Measurements from ENCODE around the gene IFIT1B.

IFIT1B gene

DNA sequence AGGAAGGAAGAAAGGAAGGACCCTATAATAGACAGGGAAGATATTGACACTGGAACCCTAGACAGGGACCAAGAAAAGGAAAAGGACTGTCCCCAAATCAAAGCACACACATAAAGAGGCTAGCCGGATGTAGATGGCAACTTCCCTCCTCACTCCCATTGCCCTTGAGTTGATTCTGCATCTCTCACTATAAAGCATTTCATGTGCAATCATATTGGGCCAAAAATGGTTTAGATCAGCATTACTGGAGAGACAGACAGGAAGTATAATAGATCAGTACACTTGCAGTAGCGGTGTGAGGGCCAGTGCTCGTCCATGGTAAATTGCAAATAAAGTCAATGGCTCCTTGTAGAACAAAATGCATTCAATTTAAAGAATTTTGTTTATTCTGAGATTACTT is 41.6 kb upstream of the IFIT1B start:
- peaks cover 0 to 19% (median 4%) of the 10 kb centered on the region in 11 experiments; a peak in 10 of 22 replicates for H3K9me3 ChIP-seq (replicated peaks in 1 of 11)
- H3K27me3 ChIP-seq = no peaks in the 10 kb centered on the region
- no peak overlapping the region for H3K27ac ChIP-seq
- H3K9ac ChIP-seq = no peak overlapping the region
- TF ChIP-seq Cebpa-rat (IDR thresholded peaks at IDR 0.05) = no peak
- peaks cover 30 to 50% (median 40%) of the 10 kb centered on the region in 11 experiments for H3K36me3 ChIP-seq
- H3K4me1 ChIP-seq = peaks cover 33 to 65% (median 41%) of the 10 kb centered on the region in 10 experiments
- peak overlapping the region in 3 of 11 experiments; percentile 43 to 98 (median 47); a peak in 4 of 22 replicates for H3K4me2 ChIP-seq
- peaks cover 0 to 4% (median 0%) of the 10 kb centered on the region in 11 experiments; a peak in 2 of 22 replicates for H4K20me1 ChIP-seq
- no peak overlapping the region for H3K4me3 ChIP-seq

DNA sequence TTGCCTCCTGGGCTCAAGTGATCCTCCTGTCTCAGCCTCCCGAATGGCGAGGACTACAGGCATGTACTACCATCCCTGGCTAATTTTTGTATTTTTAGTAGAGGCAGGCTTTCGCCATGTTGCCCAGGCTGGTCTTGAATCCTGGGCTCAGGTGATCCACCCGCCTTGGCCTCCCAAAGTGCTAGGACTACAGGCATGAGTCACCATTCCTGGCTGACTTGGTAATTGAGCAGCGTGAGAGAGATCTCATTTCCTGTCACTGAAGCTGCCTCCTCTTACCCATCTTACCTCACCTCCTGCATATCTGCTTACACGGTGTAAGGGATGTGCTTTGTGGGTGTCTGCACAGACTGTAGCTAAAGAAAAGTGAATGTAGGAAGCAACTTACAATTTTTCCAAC is 40.4 kb upstream of the IFIT1B start:
- Histone ChIP-seq H3K27ac (no peak overlapping the region), H4K20me1 (peaks cover 0 to 4% (median 0%) of the 10 kb centered on the region in 11 experiments; a peak in 2 of 22 replicates), H3K4me1 (peaks cover 22 to 54% (median 29%) of the 10 kb centered on the region in 10 experiments), H3K9ac (no peak overlapping the region), H3K9me3 (replicated peaks in 1 of 11) (peaks cover 0 to 19% (median 4%) of the 10 kb centered on the region in 11 experiments; a peak in 10 of 22 replicates), H3K27me3 (no peaks in the 10 kb centered on the region), H3K4me3 (no peak overlapping the region), H3K36me3 (peaks cover 30 to 51% (median 45%) of the 10 kb centered on the region in 11 experiments), H3K4me2 (peak overlapping the region in 4 of 11 experiments; percentile 12 to 98 (median 35); a peak in 6 of 22 replicates)
- TF ChIP-seq Cebpa-rat (IDR thresholded peaks at IDR 0.05) = no peak

DNA sequence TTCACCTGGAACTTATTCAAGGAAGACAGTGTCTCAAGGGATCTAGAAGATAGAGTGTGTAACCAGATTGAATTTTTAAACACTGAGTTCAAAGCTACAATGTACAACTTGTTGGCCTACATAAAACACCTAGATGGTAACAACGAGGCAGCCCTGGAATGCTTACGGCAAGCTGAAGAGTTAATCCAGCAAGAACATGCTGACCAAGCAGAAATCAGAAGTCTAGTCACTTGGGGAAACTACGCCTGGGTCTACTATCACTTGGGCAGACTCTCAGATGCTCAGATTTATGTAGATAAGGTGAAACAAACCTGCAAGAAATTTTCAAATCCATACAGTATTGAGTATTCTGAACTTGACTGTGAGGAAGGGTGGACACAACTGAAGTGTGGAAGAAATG is 39.1 kb upstream of the IFIT1B start:
- no peak overlapping the region for H3K27ac ChIP-seq

DNA sequence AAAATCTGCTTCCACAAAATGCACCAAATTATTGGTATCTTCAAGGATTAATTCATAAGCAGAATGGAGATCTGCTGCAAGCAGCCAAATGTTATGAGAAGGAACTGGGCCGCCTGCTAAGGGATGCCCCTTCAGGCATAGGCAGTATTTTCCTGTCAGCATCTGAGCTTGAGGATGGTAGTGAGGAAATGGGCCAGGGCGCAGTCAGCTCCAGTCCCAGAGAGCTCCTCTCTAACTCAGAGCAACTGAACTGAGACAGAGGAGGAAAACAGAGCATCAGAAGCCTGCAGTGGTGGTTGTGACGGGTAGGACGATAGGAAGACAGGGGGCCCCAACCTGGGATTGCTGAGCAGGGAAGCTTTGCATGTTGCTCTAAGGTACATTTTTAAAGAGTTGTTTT is 38.0 kb upstream of the IFIT1B start:
- H4K20me1 ChIP-seq = no peaks in the 10 kb centered on the region; a peak in 1 of 22 replicates
- no peak for TF ChIP-seq Cebpa-rat (IDR thresholded peaks at IDR 0.05)
- no peak overlapping the region for H3K4me3 ChIP-seq
- peaks cover 30 to 51% (median 45%) of the 10 kb centered on the region in 11 experiments for H3K36me3 ChIP-seq
- no peak overlapping the region for H3K27ac ChIP-seq
- H3K9ac ChIP-seq = no peak overlapping the region
- peaks cover 0 to 19% (median 4%) of the 10 kb centered on the region in 11 experiments; a peak in 10 of 22 replicates for H3K9me3 ChIP-seq (replicated peaks in 1 of 11)
- peaks cover 0 to 30% (median 5%) of the 10 kb centered on the region in 10 experiments; a peak in 14 of 20 replicates for H3K4me1 ChIP-seq
- no peaks in the 10 kb centered on the region for H3K27me3 ChIP-seq
- H3K4me2 ChIP-seq = no peak overlapping the region

More for the DNA sequence above, 39.1 kb upstream of the IFIT1B start:
- no peaks in the 10 kb centered on the region; a peak in 1 of 22 replicates for H4K20me1 ChIP-seq
- H3K27me3 ChIP-seq = no peaks in the 10 kb centered on the region
- peaks cover 0 to 19% (median 4%) of the 10 kb centered on the region in 11 experiments; a peak in 10 of 22 replicates for H3K9me3 ChIP-seq (replicated peaks in 1 of 11)
- no peak overlapping the region for H3K4me3 ChIP-seq
- H3K9ac ChIP-seq = no peak overlapping the region
- no peak for TF ChIP-seq Cebpa-rat (IDR thresholded peaks at IDR 0.05)
- no peak overlapping the region for H3K4me2 ChIP-seq
- peaks cover 30 to 51% (median 45%) of the 10 kb centered on the region in 11 experiments for H3K36me3 ChIP-seq
- H3K4me1 ChIP-seq = peaks cover 10 to 42% (median 17%) of the 10 kb centered on the region in 10 experiments

DNA sequence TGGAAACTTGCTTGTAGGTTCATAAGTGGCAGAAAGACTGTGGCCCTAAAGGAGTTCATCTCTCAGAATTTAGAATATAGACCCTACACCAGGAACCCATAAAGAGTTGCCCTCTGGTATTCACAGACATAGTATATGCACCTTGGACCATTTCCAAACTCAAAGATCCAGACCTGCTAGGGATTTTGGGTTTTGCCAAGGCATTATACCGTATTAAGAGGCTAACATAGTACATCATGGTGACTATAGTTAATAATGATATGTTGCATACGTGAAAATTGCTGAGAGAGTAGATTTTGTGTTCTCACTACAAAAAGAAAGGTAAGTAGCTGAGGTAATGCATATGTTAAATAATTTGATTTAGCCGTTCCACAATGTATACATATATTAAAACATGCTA is 36.2 kb upstream of the IFIT1B start:
- Histone ChIP-seq H3K27ac (no peak overlapping the region), H4K20me1 (no peaks in the 10 kb centered on the region), H3K4me2 (no peak overlapping the region), H3K9ac (no peak overlapping the region), H3K36me3 (peaks cover 30 to 49% (median 43%) of the 10 kb centered on the region in 11 experiments), H3K4me1 (peaks cover 4 to 30% (median 12%) of the 10 kb centered on the region in 10 experiments), H3K9me3 (replicated peaks in 1 of 11) (peaks cover 0 to 19% (median 4%) of the 10 kb centered on the region in 11 experiments; a peak in 10 of 22 replicates), H3K4me3 (no peak overlapping the region), H3K27me3 (no peaks in the 10 kb centered on the region)
- TF ChIP-seq Cebpa-rat (IDR thresholded peaks at IDR 0.05) = no peak

DNA sequence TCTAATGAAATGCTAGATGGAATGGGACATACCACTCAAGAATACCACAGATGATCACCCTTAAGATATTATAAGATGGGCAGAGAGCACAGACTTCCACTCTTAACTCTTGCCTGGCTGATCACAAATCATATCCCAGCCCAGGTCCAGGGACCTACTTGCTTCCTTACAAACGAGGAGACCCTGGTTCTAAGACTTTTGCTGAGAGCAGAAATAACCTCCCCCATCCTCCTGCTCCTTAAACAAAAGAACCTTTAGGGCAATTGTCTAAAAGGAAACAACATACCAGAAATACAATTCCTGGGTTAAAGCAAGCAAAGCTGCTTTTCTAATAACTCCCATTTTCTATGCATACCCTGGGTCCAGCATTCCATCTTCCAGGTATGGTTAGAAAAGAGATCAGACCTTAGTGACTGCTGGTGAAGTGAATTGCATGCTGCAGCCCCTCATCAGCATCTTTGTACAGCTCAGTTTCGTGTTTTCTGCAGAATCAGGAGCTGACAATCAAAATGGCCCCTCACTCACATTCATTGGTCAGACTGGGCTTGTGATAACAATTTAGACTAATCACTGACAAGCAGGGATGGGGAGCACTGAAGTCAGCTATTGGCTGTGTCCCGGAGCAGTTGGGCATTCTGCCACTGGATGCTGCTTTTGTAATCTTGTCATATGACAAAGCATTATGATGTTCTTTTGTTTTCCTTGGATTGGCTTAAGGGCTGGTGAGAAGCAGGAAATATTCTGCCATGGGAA is 35.5 kb upstream of the IFIT1B start:
- Histone ChIP-seq H4K20me1 (no peaks in the 10 kb centered on the region), H3K36me3 (peaks cover 28 to 43% (median 36%) of the 10 kb centered on the region in 11 experiments), H3K27ac (no peak overlapping the region), H3K4me3 (no peak overlapping the region), H3K27me3 (no peaks in the 10 kb centered on the region), H3K4me2 (no peak overlapping the region), H3K4me1 (peaks cover 12 to 30% (median 19%) of the 10 kb centered on the region in 10 experiments), H3K9me3 (replicated peaks in 1 of 11) (peaks cover 0 to 18% (median 4%) of the 10 kb centered on the region in 11 experiments; a peak in 10 of 22 replicates), H3K9ac (no peak overlapping the region)
- no peak for TF ChIP-seq Cebpa-rat (IDR thresholded peaks at IDR 0.05)

DNA sequence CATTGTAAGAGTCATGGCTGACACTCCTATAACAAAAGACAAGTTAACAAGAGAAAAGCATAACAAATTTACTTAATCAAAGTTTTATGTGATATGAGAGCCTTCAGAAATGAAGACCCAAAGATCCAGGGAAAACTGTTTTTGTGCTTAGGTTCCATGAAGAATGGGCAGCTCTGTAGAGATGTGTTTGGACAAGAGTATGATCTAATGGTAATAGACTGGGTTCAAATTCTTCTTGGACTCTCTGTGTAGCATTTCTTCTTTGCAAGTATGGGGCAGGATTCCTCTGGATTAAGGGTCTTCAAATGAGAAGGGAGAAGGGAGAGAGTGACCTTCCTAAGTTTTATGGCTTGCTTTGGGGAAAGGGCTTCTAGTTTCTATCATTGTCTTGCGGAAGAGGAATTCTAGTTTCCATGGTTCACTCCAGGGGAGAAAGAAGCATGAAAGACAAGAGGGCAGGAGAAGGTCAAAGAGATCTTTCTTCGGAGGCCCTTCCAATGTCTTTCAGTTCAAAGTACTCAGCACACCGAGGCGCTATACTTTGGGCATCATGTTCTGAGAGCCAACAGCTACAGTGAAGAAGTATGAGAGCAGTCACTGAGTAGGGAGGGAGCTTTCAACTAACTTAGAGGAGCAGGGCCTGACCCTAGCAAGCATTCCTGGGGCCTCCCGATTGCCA is 34.6 kb upstream of the IFIT1B start:
- peaks cover 20 to 34% (median 27%) of the 10 kb centered on the region in 10 experiments for H3K4me1 ChIP-seq
- H4K20me1 ChIP-seq = no peaks in the 10 kb centered on the region
- no peak overlapping the region for H3K27ac ChIP-seq
- no peak overlapping the region for H3K9ac ChIP-seq
- no peaks in the 10 kb centered on the region for H3K27me3 ChIP-seq
- peaks cover 0 to 12% (median 2%) of the 10 kb centered on the region in 11 experiments; a peak in 7 of 22 replicates for H3K9me3 ChIP-seq (replicated peaks in 1 of 11)
- H3K36me3 ChIP-seq = peaks cover 20 to 35% (median 28%) of the 10 kb centered on the region in 11 experiments
- no peak overlapping the region for H3K4me3 ChIP-seq
- H3K4me2 ChIP-seq = no peak overlapping the region
- no peak for TF ChIP-seq Cebpa-rat (IDR thresholded peaks at IDR 0.05)

DNA sequence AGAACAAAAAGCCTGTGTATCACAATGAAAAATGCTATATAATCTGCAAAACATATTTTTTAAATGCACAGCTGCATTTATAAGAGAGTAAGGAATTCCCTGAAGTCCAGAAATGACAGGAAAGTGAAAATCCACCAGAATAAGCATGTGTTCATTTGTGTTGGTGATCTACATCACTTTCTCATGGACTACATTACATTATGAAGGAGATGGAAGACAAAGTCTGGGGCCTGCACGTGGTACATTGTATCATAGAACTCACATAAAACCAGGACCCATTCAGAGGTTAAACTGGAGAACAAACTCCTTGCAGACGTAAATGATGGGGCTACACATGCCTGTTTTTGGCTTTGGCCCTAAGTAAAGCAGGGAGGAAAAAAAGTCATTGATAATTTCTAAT is 33.7 kb upstream of the IFIT1B start:
- H3K36me3 ChIP-seq = peaks cover 10 to 25% (median 18%) of the 10 kb centered on the region in 11 experiments
- peaks cover 0 to 3% (median 0%) of the 10 kb centered on the region in 11 experiments; a peak in 2 of 22 replicates for H3K9me3 ChIP-seq (replicated peaks in 1 of 11)
- no peaks in the 10 kb centered on the region for H4K20me1 ChIP-seq
- H3K9ac ChIP-seq = no peak overlapping the region
- H3K4me2 ChIP-seq = no peak overlapping the region
- no peak overlapping the region for H3K27ac ChIP-seq
- no peak overlapping the region for H3K4me3 ChIP-seq
- TF ChIP-seq Cebpa-rat (IDR thresholded peaks at IDR 0.05) = no peak
- no peaks in the 10 kb centered on the region for H3K27me3 ChIP-seq
- H3K4me1 ChIP-seq = peaks cover 30 to 44% (median 36%) of the 10 kb centered on the region in 10 experiments
